ENCODE data around the gene VPS13D. TPM values are rescaled to one million over a fixed set of nuclear protein-coding genes. Genes with fewer than 3 reads are reported as not detected.

VPS13D gene
- total and polyA plus RNA-seq, 2 of the 4 experiments (the other 2 are of a cell fraction) = 9.0 to 16.3 TPM

- Histone ChIP-seq H3K4me1 (ENCODE audit: control insufficient read depth, insufficient read depth, low read length) (peaks cover 7% of the 10 kb centered on the region; the same call in 1 of the 2 replicates), H3K14ac (replicated peaks; ENCODE audit: low read depth, low read length) (no peak overlapping the region), H3K27me3 (ENCODE audit: control insufficient read depth, insufficient read depth, low read length) (no peaks in the 10 kb centered on the region), H3K4me2 (ENCODE audit: low read depth, low read length) (no peak overlapping the region), H2AFZ (replicated peaks; ENCODE audit: low read length, poor library complexity) (no peak overlapping the region), H4K91ac (ENCODE audit: insufficient read depth, low read depth, low read length) (no peak overlapping the region), H3K9ac (ENCODE audit: low read depth, low read length) (no peak overlapping the region), H3K9me3 (ENCODE audit: control insufficient read depth, insufficient read depth, low read length) (no peaks in the 10 kb centered on the region), H2BK20ac (ENCODE audit: low read depth, low read length) (no peak overlapping the region), H2BK5ac (ENCODE audit: low read depth, low read length, poor library complexity, severe bottlenecking) (no peak overlapping the region), H2BK120ac (ENCODE audit: low read depth, low read length) (no peak overlapping the region), H3K4ac (ENCODE audit: low read depth, low read length) (no peak overlapping the region), H2AK9ac (replicated peaks; ENCODE audit: low read depth, low read length, poor library complexity) (no peak overlapping the region), H3K56ac (ENCODE audit: extremely low read depth, insufficient read depth, low read length) (no peak overlapping the region), H3K36me3 (ENCODE audit: control insufficient read depth, insufficient read depth, low read length) (peaks cover 27% of the 10 kb centered on the region), H3K23ac (ENCODE audit: low read depth, low read length) (no peak overlapping the region), H4K5ac (ENCODE audit: low read depth, low read length) (no peak overlapping the region), H3K27ac (ENCODE audit: insufficient read depth, low read length) (no peak overlapping the region), H2AK5ac (ENCODE audit: low read depth, low read length) (no peak overlapping the region), H4K20me1 (ENCODE audit: insufficient read depth, low read length) (no peaks in the 10 kb centered on the region), H3K9me1 (ENCODE audit: insufficient read depth, low read length) (no peaks in the 10 kb centered on the region), H3K18ac (ENCODE audit: low read depth, low read length) (no peak overlapping the region), H4K8ac (ENCODE audit: low read depth in 2 of 2, low read length in 2 of 2) (no peak overlapping the region), H2BK15ac (ENCODE audit: low read depth, low read length) (no peak overlapping the region), H3K4me3 (ENCODE audit: insufficient read depth, low read depth, low read length) (no peak overlapping the region), H3K79me1 (ENCODE audit: low read depth in 1 of 2, low read length in 2 of 2) (no peaks in the 10 kb centered on the region)
- ChIA-PET CTCF (no interaction called here), POLR2A (ENCODE audit: unreplicated experiment) (no interaction called here)
- no peak for DNase-seq
- in situ Hi-C loops (cut with MboI; ENCODE audit: low sequenced_read_pairs) = no loop called here
- intact Hi-C loops (cut with micrococcal nuclease) = no loop called here
- 83% methylated on average over 1 of the region's 3 CpGs; no CpG with 5 or more reads in 1 of the 2 experiments for WGBS, 2 experiments (ENCODE audit: extremely low coverage in 2 of 2, insufficient read length in 1 of 2)
- ATAC-seq (ENCODE audit: low read depth) = no peak
- no peak for TF ChIP-seq CEBPB (IDR thresholded peaks at IDR 0.05; ENCODE audit: low read depth, low read length)
- dilution Hi-C loops (cut with HindIII; ENCODE audit: low sequenced_read_pairs, unreplicated experiment) = no loop called here
- no TSS peak for BruUV-seq (replicated peaks)
Observed at GRCh38 chr1:12359359-12360133, 129.7 kb downstream of the VPS13D start.
